MM.1S (cell line): ENCODE measurements around the gene UFSP2.

Experiments used
- DNase-seq: peaks from one replicate; pipeline ENCODE4 v3.0.0-alpha.2; 2015
- H2AFZ ChIP-seq: fragments of 300-600 bp; sonication (generic); 2 replicates; pipeline ENCODE4 v1.6.0; 2016; ENCODE audit warnings: antibody characterized with exemption, low read length
- H3F3A ChIP-seq: fragments of 300-600 bp; sonication (generic); 2 replicates; pipeline ENCODE4 v1.6.1; 2016; ENCODE audit warnings: mild to moderate bottlenecking, antibody characterized with exemption, low read length, moderate library complexity, mixed read lengths; ENCODE audit not compliant: insufficient read depth
- H3K27ac ChIP-seq: fragments of 300-600 bp; sonication (generic); 2 replicates; pipeline ENCODE4 v1.5.1; 2016; ENCODE audit warnings: mild to moderate bottlenecking, low read length
- H3K27me3 ChIP-seq: fragments of 300-600 bp; sonication (generic); replicated peaks from 2 replicates; pipeline ENCODE4 v1.6.0; 2016; ENCODE audit warnings: low read length; ENCODE audit not compliant: insufficient read depth
- H3K36me3 ChIP-seq: fragments of 300-600 bp; sonication (generic); replicated peaks from 2 replicates; pipeline ENCODE4 v1.6.1; 2016; ENCODE audit warnings: mild to moderate bottlenecking, low read length, mixed read lengths; ENCODE audit not compliant: insufficient read depth
- H3K4me1 ChIP-seq: fragments of 300-600 bp; sonication (generic); 2 replicates; pipeline ENCODE4 v1.6.1; 2016; ENCODE audit warnings: low read length, mixed read lengths
- H3K4me2 ChIP-seq: fragments of 300-600 bp; sonication (generic); 2 replicates; pipeline ENCODE4 v1.6.0; 2016; ENCODE audit warnings: low read depth, low read length
- H3K4me3 ChIP-seq: fragments of 300-600 bp; sonication (generic); 2 replicates; pipeline ENCODE4 v1.5.1; 2016; ENCODE audit warnings: low read length, mixed read lengths
- H3K79me2 ChIP-seq: fragments of 300-600 bp; sonication (generic); 2 replicates; pipeline ENCODE4 v1.6.1; 2016; ENCODE audit warnings: mixed run types, low read length, mixed read lengths
- H3K9ac ChIP-seq: fragments of 300-600 bp; sonication (generic); 2 replicates; pipeline ENCODE4 v1.6.1; 2016; ENCODE audit warnings: low read length, mixed read lengths
- H3K9me2 ChIP-seq: fragments of 300-600 bp; sonication (generic); replicated peaks from 2 replicates; pipeline ENCODE4 v1.6.1; 2016; ENCODE audit warnings: mild to moderate bottlenecking, low read length, mixed read lengths; ENCODE audit not compliant: insufficient read depth
- H3K9me3 ChIP-seq: fragments of 300-600 bp; sonication (generic); replicated peaks from 2 replicates; pipeline ENCODE4 v1.6.1; 2016; ENCODE audit warnings: mild to moderate bottlenecking, low read length, mixed read lengths; ENCODE audit not compliant: insufficient read depth
- H4K20me1 ChIP-seq: fragments of 300-600 bp; sonication (generic); 2 replicates; pipeline ENCODE4 v1.6.1; 2016; ENCODE audit warnings: mild to moderate bottlenecking, low read length, moderate library complexity, mixed read lengths; ENCODE audit not compliant: insufficient read depth
- CTCF ChIP-seq: fragments of 300-600 bp; sonication (generic); IDR thresholded peaks from 2 replicates; pipeline ENCODE4 v1.5.1; 2016; ENCODE audit warnings: antibody characterized with exemption, low read length, mixed read lengths
- EZH2 ChIP-seq: fragments of 300-600 bp; sonication (generic); optimal IDR thresholded peaks from 2 replicates; pipeline ENCODE3; 2017; ENCODE audit warnings: low read depth, mild to moderate bottlenecking, antibody characterized with exemption, low read length, mixed read lengths
- EZH2phosphoT487 ChIP-seq: fragments of 300-600 bp; sonication (generic); IDR thresholded peaks from 2 replicates; pipeline ENCODE4 v1.6.1; 2018; ENCODE audit warnings: antibody characterized with exemption, low read length

Gene UFSP2

GRCh38 chr4:185371702-185372101 lies 54.1 kb downstream of the UFSP2 start:
- DNase-seq: no peak
- Histone ChIP-seq H3K4me3 (no peak overlapping the region), H2AFZ (no peak overlapping the region), H3K4me2 (no peak overlapping the region), H3K79me2 (no peaks in the 10 kb centered on the region), H3K36me3 (0 out of 2 replicates have a peak, but pooled peaks cover 6% of the 10 kb centered on the region), H3F3A (no peaks in the 10 kb centered on the region), H3K9me3 (no peaks in the 10 kb centered on the region), H3K27ac (no peak overlapping the region), H3K9me2 (no peaks in the 10 kb centered on the region), H4K20me1 (no peaks in the 10 kb centered on the region), H3K9ac (no peak overlapping the region), H3K4me1 (no peaks in the 10 kb centered on the region), H3K27me3 (no peaks in the 10 kb centered on the region)
- TF ChIP-seq CTCF (no peak), EZH2phosphoT487 (no peak), EZH2 (no peak)

GRCh38 chr4:185370268-185370949 lies 55.4 kb downstream of the UFSP2 start:
- no peaks in the 10 kb centered on the region for H3K4me1 ChIP-seq
- no peak overlapping the region for H3K27ac ChIP-seq
- TF ChIP-seq EZH2phosphoT487: no peak
- no peak for TF ChIP-seq EZH2
- TF ChIP-seq CTCF: no peak
- H4K20me1 ChIP-seq: no peaks in the 10 kb centered on the region
- H3K9ac ChIP-seq: no peak overlapping the region
- no peaks in the 10 kb centered on the region for H3K9me2 ChIP-seq
- H3K79me2 ChIP-seq: no peaks in the 10 kb centered on the region
- H3K4me2 ChIP-seq: no peak overlapping the region
- H3K4me3 ChIP-seq: no peak overlapping the region
- H3K9me3 ChIP-seq: no peaks in the 10 kb centered on the region
- H2AFZ ChIP-seq: no peak overlapping the region
- no peak for DNase-seq
- H3F3A ChIP-seq: no peaks in the 10 kb centered on the region
- H3K27me3 ChIP-seq: no peaks in the 10 kb centered on the region
- H3K36me3 ChIP-seq: 0 out of 2 replicates have a peak, but pooled peaks cover 6% of the 10 kb centered on the region

GRCh38 chr4:185369731-185370130 lies 56.0 kb downstream of the UFSP2 start:
- Histone ChIP-seq H3K36me3 (0 out of 2 replicates have a peak, but pooled peaks cover 6% of the 10 kb centered on the region), H3K9me2 (no peaks in the 10 kb centered on the region), H3K27me3 (no peaks in the 10 kb centered on the region), H3K9ac (no peak overlapping the region), H3K4me1 (no peaks in the 10 kb centered on the region), H4K20me1 (no peaks in the 10 kb centered on the region), H3K79me2 (no peaks in the 10 kb centered on the region), H2AFZ (no peak overlapping the region), H3F3A (no peaks in the 10 kb centered on the region), H3K4me3 (no peak overlapping the region), H3K4me2 (no peak overlapping the region), H3K27ac (no peak overlapping the region), H3K9me3 (no peaks in the 10 kb centered on the region)
- no peak for DNase-seq
- TF ChIP-seq EZH2 (no peak), CTCF (no peak), EZH2phosphoT487 (no peak)
